HG02610 (cell line): Measurements from ENCODE around the gene TTC12.
A peak's percentile ranks its signal among the peaks of the same experiment; 100 is the strongest.

Experiments used
- ATAC-seq: cut with Tn5 transposase; IDR thresholded peaks from one replicate; pipeline ENCODE4 v1.9.1; 2021; ENCODE audit warnings: mild to moderate bottlenecking, moderate library complexity; ENCODE audit not compliant: unreplicated experiment

Gene TTC12, protein sequence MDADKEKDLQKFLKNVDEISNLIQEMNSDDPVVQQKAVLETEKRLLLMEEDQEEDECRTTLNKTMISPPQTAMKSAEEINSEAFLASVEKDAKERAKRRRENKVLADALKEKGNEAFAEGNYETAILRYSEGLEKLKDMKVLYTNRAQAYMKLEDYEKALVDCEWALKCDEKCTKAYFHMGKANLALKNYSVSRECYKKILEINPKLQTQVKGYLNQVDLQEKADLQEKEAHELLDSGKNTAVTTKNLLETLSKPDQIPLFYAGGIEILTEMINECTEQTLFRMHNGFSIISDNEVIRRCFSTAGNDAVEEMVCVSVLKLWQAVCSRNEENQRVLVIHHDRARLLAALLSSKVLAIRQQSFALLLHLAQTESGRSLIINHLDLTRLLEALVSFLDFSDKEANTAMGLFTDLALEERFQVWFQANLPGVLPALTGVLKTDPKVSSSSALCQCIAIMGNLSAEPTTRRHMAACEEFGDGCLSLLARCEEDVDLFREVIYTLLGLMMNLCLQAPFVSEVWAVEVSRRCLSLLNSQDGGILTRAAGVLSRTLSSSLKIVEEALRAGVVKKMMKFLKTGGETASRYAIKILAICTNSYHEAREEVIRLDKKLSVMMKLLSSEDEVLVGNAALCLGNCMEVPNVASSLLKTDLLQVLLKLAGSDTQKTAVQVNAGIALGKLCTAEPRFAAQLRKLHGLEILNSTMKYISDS

DNA sequence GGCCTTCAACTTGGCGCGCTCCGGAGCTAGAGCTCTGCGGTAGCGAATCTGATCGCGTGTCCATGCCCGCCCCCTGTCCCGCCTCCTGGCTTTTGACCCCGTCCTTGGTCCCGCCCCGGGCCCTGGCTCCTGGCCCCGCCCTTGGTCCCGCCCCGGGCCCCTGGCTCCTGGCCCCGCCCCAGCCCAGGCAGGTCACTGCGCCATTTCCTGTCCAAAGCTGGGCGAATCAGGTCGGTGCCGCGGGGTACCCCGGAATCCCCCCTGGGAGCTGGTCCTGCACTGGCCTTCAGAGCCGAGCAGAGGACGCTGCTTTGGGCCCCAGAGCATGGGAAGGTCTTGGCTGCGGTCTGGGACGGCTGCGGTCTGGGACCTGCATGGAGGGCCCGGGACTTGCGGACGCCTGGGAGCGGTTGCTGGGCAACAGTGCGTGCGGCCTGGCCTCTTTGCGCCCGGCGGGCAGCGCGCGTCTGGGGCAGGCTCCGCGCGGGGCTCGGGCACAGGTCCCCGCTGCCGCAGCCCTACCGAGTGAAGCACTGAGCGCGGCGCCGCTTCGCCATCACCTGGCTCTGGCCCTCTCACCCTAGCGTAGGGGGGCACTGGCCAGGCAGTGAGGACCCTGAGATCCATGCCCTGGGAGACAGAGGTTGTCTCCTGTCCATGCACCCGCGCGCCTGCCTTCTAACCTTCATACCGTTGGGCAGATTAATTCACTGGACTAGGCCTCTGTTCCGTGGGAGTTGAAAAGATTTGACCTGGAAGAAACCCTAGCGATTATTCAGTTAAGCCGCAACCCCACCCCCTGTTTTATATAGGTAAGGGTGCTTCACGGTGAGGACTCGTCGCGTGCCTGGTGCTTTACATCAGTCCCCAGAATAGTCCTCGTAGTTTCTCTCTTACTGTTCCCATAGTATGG, at the start of gene TTC12:
TSS of gene TTC12 (plus strand) at position 195 of the 913 bp plus-strand sequence. CDS start 1,675 bp downstream, outside the sequence.
- ATAC-seq = peak; percentile 99

DNA sequence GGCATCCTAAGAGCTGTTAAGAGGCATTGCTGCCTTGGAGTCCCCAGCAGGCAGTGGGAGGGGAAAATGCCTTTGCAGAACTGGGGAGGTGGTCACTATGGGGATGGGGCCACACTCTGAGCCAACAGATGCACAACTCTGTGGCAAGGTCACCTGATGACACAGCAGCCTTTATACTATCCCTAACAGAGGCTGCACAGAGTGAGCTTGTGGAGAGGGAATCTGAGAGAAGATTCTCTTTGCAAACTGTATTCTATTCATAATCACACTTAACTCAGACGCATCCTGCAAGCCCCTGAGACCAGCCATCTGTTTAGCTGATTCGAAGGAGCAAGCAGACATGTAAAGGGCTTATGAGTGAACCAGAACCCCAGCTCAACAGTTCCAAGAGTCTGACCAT, 49.0 kb upstream of the TTC12 start:
- no peak for ATAC-seq

DNA sequence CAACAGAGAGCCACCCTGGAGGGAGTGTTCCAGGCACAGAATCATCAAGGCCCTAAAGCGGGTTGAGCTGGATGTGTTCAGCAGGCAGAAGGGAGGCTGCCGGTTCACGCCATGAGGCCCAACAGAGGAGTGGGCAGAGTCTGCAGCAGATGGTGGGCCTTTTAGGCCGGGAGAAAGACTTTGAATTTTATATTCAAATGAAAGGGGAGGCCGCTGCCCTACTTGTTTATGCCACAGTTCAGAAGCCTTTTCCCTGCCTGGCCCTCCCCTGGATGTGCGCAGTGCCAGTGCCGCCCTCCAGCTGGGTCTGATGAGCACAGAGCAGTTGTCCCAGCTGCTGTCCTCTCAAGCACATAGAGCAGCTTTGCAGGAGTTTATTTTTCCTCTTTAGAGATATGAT, 46.9 kb upstream of the TTC12 start:
- no peak for ATAC-seq

DNA sequence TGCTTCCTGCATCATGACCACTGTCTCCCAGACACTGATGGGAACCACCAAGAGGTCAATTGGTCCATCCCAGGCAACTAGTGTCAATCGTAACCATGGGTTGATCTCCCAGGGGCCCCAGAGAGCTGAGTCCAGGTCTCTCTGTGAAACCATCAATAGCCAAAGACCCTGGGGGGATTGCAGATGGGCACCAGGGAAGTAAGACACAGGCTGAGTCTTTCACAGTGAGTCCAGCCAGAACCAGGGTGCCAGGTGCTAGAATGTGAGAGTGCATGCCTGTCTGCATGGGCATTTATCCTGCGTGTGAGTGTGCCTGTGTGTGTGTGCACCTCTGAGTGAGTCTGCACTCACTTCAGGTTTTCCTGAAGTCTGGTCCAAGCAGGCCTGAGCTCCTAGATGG, 45.3 kb upstream of the TTC12 start:
- ATAC-seq = no peak

DNA sequence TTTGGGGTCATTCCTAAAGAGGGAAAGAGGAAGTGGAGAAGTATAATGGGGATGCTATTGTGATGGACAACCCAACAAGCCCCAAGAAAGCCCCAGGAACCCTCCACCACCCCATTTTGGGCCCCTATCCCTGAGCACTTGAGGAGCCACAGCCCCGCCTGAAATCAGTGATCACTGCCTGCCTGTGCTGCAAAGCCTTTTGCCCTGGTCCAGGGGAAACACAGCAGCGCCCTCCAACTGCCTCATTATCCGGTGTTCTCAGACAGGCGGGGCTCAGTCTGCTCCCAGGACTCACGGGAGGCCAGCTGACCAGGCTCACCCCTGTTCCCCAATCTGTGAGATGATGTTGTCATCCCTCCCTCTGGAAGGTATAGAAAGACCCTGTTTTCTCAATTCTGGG, 44.7 kb upstream of the TTC12 start:
- ATAC-seq = no peak

DNA sequence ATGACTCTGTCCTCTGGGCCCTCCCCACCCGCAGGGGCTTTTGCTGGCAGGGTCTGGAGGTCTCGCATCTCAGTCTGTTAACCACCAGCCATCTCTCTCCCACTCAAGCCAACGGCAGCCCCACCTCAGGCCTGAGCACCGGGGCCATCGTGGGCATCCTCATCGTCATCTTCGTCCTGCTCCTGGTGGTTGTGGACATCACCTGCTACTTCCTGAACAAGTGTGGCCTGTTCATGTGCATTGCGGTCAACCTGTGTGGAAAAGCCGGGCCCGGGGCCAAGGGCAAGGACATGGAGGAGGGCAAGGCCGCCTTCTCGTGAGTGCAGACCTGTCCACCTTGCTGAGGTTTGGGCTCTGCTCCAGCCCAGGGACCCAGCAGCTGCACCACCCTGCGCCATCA, 44.3 kb upstream of the TTC12 start:
- ATAC-seq = no peak

DNA sequence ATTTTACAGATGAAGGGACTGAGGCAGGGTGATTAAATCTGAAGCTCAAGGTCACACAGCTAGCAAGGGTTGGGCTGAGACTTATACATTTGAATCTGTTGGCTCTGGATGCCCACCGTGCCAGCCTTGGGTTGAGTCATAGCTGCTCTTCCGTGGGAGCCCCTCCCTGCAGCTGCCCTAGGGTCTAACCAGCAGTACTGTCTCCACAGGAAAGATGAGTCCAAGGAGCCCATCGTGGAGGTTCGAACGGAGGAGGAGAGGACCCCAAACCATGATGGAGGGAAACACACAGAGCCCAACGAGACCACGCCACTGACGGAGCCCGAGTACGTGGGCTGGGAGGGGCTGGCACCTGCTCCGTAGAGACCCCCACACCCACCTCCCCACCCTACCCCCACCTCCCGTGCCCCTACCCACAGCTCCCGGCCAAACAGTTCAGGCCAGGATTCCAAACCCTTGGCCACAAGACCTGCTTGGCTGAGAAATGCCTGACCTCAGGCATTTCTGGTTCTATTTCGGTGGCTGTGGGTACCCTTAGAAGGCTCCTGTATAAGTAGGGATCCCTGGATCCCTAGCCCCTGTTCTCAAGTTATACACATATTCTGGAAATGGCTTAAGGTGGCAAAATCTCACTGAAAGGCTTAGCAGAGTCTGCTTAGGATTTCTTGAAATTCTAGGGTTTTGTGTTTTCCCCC, 42.7 kb upstream of the TTC12 start:
- no peak for ATAC-seq

DNA sequence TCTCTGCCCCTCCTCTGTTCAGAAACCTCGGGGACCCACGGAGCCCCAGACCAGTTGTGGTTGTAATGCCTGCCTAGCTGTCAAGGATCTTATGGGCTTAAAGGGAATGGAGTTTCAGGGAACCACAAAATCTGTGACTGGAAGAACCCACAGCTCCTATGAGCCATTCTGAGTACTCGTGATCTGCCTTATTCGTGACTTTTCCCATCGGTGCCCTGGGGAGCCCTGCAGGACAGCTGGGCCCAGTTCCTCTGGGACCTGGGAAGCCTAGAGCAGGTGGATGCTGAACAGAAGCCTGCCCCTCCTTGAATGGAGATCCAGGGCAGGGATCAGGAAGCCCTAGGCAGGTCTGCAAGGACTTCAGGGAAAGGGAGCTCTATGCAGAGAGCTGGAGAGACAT, 42.1 kb upstream of the TTC12 start:
- no peak for ATAC-seq

DNA sequence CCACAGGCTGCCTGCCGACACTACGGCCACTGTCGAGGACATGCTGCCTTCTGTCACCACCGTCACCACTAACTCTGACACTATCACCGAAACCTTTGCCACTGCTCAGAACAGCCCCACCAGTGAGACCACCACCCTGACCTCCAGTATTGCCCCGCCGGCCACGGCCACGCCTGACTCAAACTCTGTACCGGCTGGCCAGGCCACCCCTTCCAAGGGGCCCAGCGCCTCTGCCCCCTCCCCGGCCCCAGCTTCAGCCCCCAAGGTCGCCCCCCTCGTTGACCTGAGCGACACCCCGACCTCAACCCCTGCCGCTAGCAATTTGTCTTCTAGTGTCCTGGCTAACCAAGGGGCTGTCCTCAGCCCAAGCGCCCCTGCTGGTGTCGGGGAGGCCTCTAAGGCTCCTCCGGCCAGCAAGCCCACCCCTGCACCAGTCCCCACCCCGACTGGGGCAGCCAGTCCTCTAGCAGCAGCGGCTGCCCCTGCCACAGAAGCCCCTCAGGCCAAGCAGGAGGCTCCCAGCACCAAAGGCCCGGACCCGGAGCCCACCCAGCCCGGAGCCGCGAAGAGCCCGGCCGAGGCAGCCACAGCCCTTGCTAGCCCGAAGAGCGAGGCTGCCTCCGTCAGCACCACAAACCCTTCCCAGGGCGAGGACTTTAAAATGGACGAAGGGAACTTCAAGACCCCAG, 41.3 kb upstream of the TTC12 start:
- no peak for ATAC-seq

DNA sequence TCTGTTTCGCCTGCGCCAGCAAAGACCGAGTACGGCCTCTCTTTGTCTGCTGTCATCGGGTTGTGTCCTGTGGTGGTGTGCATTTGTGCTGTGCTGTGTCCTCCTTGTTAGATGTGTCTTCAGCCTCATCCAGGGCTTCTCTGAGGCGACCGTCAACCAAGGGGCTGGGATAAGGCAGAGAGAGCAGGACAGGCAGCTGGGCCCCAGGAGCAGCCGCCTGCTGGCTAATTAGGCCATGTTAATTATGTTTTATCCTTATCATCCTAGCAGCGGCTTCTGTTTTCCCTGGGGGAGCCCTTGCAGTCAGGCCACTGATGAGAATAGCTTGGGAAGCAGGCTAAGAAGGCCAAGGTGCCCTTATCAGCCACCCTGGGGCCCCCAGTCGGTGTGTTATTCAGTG, 40.7 kb upstream of the TTC12 start:
- no peak for ATAC-seq

DNA sequence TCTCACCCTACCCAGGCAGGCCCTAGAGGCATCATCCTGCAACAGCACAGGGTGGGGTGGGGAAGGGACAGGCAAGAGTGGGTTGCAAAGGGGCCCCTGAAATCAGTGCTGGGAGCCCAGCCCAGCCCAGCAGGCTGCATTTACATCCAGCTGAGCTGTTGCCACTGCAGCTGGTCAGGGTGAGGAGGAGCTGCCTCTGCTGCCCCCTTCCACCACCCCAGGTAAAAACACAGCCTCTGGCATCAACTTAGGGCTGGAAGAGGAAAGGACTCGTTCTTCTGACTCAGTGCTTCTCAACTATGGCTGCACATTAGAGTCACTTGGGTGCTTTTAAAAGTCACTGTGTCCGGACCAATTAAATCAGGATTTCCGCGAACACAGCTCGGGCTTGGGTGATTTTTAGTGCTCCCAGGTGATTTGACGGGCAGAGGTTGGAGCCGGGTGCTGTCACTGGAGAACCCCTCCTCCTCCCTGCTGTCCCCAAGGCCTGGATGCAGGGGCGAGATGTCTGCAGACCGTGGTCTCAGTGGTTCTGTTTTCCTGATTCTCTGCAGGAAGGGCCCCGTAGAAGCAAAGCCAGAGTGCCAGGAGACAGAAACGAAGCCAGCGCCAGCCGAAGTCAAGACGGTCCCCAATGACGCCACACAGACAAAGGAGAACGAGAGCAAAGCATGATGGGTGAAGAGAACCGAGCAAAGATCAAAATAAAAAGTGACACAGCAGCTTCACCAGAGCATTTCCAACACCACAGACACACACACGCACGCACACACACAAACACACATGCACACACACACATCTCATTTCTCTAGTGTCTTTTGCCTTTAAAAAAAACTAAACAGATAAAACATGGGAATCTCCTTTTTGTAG, 39.4 kb upstream of the TTC12 start:
- ATAC-seq = no peak

DNA sequence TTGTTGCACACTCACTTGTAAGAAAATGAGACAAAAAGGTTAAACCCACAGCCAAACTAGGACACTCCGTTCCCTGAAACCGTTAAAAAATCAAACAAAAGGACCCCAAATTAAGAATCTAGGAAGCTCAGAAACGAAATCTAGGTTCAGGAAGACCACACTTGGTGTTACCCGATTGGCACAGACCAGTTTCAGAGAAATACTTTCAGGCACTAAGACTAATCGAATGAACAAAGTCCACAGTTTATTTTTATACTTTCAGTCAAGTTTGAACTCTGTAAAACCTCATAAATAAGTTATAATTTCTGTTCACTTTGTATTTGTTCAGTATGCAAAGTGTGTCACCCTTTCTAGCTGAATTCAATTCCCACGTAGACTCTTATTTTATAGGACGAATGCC, 38.8 kb upstream of the TTC12 start:
- ATAC-seq = no peak

DNA sequence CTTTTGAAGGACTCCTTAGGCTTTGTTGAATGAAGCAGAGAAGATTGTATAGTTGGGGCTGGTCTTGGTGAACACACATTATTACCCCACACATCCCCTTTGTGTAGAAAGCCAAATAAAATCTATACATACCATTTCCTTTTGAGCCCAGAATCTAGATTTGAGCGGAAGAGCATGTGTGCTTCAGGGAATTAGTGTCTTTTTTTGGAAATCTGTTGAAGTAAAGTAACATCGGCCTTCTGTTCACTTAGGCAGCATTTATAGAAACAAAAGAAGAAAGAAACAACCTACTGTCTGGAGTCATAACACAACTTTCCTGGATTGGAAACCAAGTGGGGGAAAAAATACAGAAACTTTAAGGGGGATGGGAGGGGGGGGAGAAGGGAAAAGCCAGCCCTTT, 37.9 kb upstream of the TTC12 start:
- ATAC-seq = no peak

DNA sequence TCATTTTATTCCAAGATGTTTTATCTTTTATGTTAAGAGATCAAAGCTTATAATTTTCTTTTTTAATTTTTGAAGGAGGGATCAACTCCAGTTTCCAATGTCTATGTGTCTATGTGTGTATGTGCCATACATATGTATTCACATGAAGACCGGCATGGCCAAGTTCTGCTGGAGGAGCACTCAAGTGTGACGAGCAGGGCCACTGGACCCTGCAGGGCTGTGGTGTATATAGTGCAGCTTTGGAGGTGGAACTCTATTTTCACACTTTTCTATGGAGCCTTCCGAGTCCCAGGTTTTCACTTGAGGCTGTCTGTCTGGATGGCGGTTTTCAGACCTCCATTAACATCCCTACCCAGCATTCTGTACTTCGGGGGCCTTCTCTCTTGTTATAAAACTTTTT, 36.5 kb upstream of the TTC12 start:
- no peak for ATAC-seq

DNA sequence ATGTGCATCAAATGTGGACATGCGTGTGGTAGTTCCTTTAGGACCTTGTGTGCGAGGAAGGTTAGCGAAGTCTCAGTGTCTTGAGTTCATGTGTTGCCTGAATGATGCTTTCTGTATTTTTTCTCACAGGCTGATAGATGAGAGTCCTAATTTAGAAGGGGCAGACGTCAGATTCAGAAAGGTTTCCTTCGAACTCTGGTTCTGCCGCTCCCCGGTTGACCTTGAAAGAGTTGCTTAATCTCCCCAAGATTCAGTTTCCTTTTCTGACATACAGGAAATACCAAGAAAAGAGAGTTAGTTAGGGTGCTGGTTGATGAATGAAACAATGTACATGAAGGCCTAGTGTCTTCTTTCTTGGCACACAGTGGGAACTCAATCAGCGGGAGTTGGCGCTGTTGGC, 35.9 kb upstream of the TTC12 start:
- ATAC-seq = no peak

DNA sequence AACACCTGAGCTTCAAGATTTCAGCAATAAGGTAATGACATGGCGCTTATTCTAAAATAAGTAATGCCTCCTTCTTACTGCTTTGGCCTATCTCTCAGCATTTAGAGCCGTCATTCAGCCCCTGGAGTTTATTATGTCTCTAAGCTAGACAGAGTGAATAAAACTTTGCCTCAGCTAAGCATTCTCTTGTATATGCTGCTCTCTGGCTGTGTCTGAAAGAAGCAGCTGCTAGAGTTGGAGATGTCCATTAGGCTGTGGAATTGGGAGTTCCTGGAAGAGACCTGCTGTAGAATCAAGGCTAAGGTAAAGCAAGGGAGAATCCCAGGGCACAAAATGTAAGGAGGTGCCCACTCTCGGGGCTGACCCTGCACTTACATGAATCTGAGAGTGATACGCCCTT, 35.5 kb upstream of the TTC12 start:
- no peak for ATAC-seq

DNA sequence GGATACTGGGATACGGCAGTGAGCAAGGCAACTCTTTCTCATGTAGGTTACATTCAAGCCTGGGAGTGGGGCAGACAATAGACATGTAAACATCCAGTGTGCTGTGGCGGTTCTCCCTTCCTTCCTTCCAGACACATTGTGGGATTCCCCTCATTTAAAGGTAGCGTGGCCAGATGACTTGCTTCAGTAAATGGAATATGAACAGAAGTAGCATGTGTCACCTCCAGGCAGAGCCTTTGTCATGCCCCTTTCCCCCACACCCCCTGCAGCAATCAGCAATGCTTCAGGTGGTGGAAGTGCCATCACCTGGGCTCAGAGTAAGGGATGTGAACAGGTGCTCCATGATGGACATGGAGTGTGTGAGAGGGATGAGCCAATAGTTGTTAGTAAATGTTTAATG, 34.8 kb upstream of the TTC12 start:
- no peak for ATAC-seq

DNA sequence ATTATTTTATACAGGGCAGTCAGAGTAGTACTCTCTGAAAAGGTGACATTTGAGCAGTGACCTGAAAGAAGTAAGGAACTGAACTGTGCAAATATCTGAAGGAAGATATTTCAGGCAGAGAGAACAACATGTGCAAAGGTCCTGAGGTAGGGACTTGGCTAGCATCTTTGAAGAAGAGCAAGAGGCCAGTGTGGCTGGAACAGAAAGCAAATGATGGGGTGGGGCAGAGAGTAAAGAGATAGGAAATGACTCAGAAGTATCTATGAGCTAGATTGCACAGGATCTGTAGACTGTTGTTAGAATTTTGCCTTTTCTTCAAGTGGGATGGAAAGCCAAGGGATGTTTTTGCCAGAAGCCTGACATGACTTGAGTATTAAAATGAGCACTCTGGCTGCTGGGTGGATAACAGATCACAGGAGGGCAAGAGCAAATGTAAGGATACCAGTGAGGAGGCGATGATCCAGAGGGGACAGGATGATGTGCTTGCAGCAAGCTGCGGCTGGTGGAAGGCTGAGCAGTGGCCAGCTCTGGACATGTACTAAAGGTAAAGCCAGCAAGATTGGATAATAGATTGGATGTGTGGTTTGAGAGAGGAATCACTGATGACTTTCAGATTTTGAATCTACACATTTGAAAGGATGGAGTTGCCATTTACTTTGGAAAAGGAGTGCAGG, 33.2 kb upstream of the TTC12 start:
- no peak for ATAC-seq
